ENCODE data around the gene KRT5.
"Not testable (repeated sequence)": the region's sequence is repeated elsewhere in the genome, so short reads cannot be mapped to it uniquely, and the experiment has no call there.

DNA sequence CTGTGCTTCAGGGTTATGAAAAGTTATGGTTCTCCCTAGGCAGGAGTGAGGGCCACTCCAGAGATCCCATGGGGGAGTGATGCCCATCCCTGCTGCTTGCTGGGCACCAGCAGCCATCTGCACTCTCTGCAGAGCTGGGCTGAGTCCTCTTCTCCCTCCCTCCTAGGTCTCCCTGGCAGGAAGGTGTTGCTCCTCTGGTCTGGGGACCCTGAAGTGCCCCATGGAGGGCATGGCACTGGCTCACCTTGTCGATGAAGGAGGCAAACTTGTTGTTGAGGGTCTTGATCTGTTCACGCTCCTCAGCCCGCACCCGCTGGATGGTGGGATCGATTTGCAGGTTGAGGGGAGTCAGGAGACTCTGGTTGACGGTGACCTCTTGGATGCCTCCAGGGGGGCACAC is 27.8 kb downstream of the KRT5 start:
- TF ChIP-seq, protein P1, sequence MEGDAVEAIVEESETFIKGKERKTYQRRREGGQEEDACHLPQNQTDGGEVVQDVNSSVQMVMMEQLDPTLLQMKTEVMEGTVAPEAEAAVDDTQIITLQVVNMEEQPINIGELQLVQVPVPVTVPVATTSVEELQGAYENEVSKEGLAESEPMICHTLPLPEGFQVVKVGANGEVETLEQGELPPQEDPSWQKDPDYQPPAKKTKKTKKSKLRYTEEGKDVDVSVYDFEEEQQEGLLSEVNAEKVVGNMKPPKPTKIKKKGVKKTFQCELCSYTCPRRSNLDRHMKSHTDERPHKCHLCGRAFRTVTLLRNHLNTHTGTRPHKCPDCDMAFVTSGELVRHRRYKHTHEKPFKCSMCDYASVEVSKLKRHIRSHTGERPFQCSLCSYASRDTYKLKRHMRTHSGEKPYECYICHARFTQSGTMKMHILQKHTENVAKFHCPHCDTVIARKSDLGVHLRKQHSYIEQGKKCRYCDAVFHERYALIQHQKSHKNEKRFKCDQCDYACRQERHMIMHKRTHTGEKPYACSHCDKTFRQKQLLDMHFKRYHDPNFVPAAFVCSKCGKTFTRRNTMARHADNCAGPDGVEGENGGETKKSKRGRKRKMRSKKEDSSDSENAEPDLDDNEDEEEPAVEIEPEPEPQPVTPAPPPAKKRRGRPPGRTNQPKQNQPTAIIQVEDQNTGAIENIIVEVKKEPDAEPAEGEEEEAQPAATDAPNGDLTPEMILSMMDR (conservative IDR thresholded peaks at IDR 0.05; ENCODE audit: low read length), result not testable (repeated sequence)
- TF ChIP-seq EZH2phosphoT487 (IDR thresholded peaks at IDR 0.05; ENCODE audit: borderline replicate concordance), result not testable (repeated sequence)

Data from Loucy (cell line).